ENCODE measurements around the gene GPRC5B.

Gene GPRC5B

DNA sequence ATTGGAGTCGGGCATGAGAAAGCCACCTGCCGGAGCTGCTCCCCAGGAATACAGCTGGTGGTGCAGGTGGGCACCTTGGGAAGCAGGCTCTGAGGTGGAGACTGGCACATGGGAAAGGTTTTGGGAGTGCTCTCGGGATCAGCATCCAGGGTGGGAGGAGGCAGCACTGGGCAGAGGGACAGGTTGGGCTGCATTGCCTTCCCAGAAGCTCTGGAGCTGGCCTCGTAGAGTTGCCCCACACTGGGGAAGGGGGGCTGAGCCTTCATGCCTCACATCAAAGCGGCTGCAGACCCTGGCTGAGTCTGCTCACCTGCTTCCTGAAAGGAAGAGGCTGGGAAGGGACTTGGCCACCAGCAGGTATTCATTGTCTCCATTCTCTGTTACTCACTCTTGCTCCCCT is 13.5 kb upstream of the GPRC5B start:
- DNase-seq (ENCODE audit: low read depth in 2 of 2) = no peak

DNA sequence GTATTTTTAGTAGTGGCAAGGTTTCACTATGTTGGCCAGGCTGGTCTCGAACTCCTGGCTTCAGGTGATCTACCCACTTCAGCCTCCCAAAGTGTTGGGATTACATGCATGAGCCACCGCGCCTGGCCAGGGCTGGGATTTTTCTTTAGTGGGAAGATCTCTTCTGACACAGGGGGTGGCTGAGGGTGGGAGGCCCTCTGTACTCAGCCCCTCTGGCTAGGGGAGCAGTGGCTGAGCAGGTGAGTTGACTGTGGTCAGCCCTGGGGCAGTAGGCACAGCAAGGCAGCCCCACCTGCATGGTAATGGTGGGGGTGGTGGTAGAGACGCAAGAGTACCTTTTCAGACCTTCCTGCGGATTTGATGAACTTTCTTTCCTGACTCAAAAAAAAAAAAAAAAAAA is 12.3 kb upstream of the GPRC5B start:
- DNase-seq (ENCODE audit: low read depth in 2 of 2) = no peak

DNA sequence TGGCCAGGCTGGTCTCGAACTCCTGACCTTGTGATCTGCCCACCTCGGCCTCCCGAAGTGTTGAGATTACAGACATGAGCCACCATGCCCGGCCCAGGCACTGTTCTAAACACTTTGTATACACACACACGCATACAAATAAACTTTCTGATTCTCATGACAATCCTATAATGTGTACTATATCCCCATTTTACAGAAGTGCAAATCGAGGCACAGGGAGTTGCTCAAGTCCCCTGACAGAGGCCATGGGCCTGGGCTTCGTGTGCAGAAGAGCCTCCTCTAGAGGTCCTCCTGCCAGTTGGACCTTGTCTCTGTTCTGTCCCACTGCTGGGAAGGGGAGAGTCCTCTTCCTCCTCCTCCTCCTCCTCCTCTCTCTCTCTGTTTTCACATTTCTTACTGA is 9.9 kb upstream of the GPRC5B start:
- no peak for DNase-seq (ENCODE audit: low read depth in 2 of 2)

DNA sequence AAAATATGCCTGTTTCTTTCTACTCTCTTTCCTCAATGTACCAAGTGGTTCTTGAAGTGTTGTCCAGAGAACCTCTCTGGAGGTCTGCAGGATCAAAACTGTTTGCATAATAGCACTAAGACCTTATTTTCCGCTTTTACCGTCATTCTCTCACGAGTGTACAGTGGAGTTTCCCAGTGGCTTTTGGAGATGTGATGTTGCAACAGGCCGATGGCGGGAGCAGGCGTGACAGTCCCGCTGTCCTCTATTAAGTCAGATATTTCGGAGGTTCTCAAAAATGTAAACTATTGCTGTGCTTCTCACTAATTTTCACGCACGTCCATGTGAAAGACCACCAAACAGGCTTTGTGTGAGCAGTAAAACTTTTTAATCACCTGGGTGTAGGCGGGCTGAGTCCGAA is 8.3 kb upstream of the GPRC5B start:
- DNase-seq (ENCODE audit: low read depth in 2 of 2) = no peak

DNA sequence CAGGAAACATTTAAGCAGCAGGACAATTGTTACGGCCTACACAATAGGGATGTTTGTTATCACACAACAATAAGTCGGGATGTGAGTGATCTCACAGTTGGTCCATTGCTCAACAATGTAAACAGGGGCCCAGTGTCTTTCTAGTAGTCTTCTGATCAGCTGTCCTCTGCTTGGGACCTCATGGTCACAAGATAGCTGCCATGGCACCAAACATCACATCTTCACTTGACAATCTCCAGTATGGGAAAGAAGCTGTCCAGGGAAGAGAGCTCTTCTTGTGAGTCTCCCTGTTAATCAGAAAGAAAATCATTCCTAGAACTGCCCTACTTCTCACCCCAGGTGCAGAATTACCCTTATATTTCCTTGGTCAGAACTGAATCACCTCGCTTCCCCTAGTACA is 6.3 kb upstream of the GPRC5B start:
- DNase-seq (ENCODE audit: low read depth in 2 of 2) = no peak

DNA sequence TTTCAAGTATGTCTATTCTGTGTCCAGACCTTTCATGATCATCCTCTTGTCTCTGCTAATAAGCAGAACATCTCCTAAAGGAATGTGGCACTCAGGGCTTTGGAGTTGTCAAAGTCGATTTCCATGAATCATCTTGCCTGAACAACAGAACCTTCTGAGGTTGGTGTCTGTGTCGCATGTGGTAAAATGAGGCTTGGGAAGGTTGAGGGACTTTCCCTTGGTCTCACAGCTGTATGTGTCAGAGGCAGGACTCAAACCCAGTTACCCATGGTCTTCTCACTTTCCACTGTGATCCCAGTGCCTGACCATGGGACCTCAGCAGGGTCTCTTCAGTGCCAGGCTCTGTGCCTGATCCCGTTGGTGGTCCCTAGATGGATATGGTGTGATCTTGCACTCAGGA is 4.2 kb upstream of the GPRC5B start:
- no peak for DNase-seq (ENCODE audit: low read depth in 2 of 2)

DNA sequence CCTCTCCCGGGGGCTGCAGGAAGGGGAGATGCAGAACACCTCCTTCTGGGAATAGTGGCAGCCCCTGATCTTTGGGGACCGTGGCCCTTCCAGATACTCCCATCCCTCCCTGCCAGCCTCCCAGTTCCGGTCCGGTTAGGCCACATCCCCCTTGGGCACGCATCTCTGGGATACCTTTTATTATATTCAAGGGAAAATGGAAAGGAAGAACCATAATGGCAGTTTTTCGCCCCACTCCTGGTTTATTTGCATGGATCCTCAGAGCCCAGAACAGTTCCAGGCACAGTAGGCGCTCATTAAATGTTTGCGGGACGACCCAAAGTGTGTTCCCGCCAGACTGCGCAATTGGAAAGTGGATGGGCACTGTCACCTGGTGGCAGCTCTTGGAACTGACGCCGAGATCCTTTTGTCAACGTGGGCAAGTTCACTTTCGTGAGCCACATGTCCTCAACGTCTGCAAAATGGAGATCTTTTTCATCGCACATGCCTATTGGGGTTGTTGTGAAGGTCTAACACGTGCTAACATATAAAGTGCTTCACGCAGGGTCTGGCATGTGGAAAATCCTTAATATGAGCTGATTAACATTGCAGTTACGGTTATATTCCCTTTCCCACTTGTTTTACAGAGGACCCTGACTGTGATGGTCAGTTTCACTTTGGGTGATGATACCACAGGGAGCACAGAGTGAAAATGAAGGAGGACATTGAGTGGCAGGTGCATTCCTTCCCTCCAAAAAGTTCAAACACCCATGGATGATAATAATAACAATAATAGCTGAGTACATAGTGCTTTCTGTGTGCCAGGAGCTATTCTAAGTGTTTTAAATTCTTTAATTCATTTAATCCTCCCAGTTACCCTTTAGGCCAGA is 1.7 kb upstream of the GPRC5B start:
- peak; percentile 21 to 35 for DNase-seq (ENCODE audit: low read depth in 2 of 2)

DNA sequence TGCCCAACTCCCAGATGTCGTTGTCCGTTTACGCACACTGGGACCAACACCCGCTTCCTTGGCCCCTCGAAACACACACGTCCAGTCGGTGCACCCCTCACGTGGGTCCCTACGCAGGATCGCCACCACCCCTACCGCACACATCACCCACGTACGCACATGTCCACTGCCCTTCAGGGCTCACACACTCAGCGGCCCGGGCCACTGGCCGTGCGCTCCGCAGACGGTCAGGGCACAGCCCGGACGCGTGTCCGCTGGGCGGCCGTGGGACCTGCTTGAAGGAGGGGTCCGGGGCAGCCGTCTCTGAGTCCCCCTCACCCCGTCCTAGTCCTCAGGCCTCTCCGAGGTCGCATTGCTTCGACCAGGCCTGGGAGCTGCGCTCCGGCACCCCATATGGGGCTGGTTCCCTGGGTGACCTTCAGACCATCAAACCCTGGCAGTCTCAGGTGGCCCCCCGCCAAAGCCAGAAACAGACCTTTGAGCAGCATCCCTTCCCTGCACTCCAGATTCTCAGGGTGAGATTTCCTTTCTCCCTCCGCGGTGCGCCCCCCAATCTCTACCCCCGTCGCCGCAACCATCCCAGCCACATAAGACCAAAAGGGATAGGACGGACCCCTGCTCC is 914 bp upstream of the GPRC5B start:
- no peak for DNase-seq (ENCODE audit: low read depth in 2 of 2)

DNA sequence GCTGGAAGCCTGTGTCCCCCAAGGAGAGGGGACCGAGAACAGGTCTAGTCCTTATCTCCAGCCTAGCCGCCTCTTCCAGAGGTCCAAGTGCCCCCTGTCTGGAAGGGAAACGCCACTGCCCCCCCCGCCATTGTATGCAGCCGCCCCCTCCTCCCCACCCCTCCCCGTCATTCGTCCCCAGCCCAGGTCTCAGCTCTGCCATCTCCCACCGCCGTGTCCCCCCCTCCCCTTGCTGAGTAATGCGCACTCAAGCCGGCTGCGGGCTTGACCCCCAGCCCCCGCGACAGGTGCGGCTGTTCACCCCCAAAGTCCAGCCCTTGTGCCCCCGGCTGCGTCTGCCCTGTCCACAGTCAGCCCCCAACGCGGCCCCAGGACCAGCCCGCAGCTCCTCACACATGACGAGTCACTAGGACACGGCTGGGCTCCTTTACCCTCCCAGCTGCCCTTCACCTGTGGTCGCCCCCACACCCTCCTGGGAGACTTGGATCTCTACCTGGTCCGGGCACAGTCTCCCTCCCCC is 622 bp downstream of the GPRC5B start:
- no peak for DNase-seq (ENCODE audit: low read depth in 2 of 2)

DNA sequence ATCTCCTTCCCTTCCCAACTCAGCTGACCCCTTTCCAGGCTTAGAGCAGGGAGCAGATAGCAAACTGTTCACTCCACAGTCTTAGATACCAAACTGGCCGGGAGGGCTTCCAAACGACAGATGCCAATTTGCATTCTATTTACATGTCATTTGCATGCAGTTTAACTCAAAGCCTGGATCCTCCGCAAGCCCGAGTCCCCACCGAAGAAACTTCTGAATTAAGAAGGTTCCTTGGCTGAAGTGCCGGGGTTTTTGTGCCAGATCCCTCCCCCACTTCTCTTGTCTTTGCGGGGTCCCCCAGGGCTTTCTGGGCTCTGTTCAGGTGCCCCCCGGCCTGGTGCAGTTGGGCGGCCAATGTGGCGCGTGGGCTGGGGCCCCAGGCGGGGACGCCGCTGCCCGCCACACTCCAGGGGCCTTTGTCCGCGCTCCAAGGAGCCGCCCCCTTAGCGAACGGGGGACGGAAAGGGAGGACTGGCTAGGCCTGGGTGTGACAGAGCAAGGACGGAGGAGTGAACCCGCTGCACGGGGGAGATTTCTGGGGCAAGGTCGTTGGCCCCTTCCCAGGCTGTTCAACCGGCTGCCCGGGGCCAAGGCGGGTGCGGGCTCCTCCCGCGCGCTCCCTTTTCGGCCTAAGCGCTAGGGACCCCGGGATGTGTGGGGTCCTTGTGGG is 1.2 kb downstream of the GPRC5B start:
- DNase-seq (ENCODE audit: low read depth in 2 of 2) = no peak

DNA sequence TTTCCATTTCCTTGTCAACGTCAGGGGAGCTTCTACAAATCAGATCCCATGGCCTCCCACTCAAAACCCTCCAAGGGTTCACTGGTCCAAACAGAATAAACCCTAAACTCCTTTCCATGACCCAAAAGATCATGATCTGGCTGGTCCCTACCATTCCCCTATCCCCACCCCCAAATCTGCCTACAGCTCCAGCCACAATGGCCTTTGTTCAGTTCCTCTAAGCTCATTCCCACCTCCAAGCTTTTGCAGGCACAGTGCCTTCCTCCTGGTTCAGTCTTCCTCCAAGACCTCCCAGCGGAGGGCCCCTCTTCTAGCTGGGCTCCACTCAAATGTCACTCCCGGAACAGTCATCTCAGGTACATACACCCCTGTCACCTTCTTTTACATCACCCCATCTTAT is 2.0 kb downstream of the GPRC5B start:
- no peak for DNase-seq (ENCODE audit: low read depth in 2 of 2)

DNA sequence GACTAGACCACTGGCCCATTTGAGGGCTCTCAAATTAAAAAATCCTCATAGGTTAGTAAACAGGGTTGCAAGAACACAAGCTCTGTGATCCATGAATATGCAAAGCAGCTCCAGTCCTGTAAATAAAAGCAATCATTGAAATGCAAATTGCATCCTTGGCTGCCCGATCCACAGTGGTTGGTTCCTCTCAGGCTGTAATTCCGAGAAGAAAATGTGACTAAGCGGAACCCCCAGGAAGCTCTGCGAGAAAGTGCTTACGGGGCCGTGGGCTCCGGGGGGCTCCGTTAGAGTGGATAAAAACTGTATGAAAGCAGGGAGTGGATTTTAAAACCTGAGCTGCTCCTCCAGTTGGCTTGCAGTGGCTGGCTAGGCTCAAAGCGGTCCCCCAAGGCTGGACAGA is 2.5 kb downstream of the GPRC5B start:
- DNase-seq (ENCODE audit: low read depth in 2 of 2) = no peak

DNA sequence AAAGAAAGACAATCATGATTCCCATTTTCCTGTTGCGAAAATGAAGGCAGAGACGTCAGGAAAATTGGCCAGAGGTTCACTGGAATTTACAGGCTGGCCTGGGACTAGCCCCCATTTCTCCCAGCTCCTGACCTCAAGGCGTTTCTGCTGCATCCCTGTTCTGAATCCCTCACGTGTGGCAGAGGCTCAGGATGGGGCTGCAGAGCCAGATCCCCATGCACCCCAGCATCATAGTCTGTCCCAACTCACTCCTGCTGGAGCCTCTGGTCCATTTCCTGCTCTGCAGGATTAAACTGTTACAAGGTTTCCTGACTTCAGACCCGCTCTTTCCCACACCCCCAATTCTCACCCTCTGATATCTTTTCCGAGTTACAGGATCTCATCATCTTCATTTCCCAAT is 2.9 kb downstream of the GPRC5B start:
- no peak for DNase-seq (ENCODE audit: low read depth in 2 of 2)

DNA sequence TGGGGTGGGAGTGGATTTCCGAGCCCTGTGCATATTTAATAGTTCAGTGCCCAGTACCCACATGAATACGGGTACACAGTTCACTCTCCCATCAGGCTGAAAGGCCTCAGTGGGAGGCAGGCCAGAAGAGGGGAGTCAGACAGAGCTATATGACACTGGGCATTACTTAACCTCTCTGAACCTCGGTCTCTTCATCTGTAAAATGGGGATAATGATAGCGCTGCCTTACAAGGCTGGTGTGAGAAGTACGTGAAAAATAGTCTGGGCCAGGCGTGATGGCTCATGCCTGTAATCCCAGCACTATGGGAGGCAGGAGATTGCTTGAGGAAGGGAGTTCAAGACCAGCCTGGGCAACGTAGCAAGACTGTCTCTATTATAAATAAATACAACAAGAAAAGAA is 3.6 kb downstream of the GPRC5B start:
- no peak for DNase-seq (ENCODE audit: low read depth in 2 of 2)

DNA sequence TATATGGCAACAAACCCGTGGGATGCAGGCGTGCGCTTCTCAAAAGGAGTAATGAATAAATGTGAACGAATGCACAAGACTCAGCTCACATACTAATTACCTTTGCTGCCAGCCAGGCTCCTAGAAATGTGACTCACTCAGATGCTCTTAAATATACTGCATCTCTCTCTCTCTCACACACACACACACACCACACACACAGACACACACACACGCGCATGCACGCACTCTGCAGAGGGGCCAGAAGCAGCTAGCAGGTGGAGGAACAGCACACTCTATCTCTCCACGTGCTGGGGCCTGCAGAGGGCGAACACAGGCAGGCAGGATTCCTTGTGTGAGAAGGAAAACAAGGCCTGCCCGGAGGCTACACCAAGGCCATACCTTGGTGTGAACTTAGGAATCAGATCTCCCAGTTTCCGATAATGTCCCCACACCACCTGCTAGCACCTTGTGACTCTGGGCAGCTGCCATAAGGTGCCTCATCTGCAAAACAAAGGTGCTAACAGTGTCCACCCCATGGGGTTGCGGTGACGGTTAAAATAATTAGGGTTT is 5.3 kb downstream of the GPRC5B start:
- DNase-seq (ENCODE audit: low read depth in 2 of 2) = peak in 1 of 2 experiments; percentile 4

DNA sequence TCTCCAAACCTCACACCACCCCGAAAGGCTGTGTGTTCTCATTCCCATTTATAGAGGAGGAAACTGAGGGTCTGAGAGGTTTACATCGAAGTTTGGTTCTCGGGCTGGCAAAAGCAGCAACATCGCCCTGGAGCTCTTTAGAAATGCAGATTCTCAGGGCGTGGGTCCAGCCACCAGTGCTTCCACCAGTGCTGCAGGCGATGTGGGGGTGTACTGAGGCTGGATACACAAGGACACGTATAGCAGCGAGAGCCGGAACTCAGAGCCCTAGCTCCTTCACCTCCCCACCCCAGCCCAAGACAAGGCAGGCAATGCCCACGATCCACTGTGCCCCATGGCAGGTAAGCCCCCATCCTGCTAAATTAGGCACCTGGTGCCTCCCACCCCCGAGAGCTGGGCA is 5.9 kb downstream of the GPRC5B start:
- DNase-seq (ENCODE audit: low read depth in 2 of 2) = no peak

DNA sequence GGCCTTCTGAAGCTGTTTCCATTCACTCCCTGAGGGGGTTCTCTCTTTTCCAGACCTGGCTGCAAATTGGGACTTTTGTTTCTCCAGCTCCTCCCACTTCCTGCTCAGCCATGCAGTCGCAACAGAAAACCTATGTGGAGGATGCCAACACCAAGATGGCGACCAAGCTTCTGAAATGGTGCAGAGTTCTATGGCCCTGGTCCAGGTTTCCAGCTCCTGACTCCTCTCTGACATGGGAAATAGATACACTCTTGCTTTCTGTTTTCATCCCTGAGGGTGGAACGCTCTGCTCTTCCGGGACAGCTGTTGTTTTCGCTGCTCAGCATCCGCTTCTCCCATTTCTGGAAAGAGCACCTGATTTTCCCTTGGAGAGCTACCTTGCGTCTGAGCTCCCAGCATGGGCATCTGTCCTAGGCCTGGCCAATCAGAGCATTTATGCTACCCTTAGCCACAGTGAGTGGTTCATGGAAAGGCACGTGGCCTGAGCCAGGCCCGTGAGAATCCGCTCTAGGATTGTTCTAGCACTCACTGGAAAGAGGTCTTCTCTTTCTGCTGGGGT is 8.1 kb downstream of the GPRC5B start:
- DNase-seq (ENCODE audit: low read depth in 2 of 2) = no peak

DNA sequence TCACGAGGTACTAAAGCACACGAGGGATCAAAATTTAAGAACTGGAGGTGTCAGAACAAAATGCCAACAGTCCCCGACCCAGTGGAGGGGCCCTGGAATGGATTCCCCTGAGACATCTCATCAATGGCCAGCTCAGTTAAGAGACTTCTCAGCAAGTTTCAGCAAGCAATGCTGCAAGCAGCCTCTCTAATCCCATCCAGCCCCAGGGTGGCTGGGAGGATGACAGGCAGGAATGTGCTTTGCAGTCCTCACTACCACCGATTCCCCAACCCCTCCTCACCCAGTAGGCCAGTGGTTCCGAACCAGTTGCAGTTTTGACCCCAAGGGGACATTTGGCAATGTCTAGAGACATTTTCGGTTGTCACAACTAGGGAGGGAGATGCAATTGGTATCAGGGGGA is 8.7 kb downstream of the GPRC5B start:
- no peak for DNase-seq (ENCODE audit: low read depth in 2 of 2)

DNA sequence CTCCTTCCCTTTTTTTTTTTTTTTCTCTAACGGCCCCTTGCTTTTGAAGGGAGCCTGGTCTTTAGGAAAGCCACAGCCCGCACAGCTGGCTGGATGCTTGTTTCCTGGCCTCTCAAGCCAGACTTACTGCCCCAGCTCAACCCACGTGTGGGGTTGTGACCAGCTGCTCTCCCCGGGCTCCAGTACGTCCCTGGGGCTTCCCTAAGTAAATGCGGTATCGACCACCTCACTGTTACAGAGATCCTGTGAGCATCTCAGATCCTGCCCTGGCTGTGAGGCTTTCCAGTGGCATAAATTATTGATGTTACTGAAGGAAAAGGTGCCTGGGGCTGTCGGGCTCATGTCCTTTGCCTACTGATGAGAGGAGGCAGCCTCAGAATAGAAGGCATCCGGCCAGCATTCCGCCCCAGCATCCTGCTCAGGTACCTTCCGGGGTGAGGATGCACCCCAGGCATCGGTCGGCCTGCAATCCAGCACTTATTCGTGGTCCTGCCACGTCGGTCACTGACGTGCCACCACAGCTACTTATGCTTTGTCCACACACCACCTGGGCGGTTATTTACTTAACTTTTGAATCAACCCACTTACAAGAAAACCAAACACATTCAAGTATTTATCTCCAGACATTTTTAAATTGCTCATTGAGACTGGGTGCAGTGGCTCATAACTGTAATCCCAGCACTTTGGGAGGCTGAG is 9.6 kb downstream of the GPRC5B start:
- no peak for DNase-seq (ENCODE audit: low read depth in 2 of 2)

DNA sequence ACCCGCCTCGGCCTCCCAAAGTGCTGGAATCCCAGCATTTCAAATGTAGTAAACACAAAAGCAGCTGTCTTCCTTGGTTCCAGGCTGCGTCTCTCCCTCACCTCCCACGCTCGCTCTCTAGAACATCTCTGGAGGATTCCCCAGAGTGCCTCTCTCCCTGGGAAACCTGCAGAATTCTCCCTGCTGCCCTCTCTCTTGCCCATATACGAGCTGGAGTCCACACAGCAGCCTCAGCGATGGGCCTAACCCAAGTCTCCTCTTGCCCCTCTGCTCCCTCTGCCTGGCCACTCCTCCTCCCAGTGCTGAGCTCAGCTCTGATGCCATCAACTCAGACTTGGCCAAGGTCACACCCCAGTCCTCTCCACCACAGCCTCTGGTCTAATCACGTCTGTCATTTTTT is 10.6 kb downstream of the GPRC5B start:
- DNase-seq (ENCODE audit: low read depth in 2 of 2) = no peak

DNA sequence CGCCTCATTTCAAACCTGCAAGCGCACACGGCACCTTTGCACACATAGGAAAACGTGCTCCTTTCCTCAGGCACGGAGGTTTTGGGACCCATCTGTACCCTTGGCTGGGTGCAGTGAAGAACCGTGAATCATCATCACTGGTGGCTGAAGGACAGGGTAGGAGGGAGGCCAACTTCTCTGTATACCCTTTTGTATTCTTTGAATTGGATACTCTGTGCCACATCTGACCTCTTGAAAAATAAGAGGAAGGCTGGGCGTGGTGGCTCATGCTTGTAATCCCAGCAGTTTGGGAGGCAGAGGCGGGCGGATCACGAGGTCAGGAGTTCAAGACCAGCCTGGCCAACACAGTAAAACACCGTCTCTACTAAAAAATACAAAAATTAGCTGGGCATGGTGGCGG is 11.7 kb downstream of the GPRC5B start:
- DNase-seq (ENCODE audit: low read depth in 2 of 2) = no peak

All from fibroblast of skin of left biceps (primary cell).